GM19023 (cell line): ENCODE data around the gene PRR4.

ENCODE experiments used
- ATAC-seq: cut with Tn5 transposase; IDR thresholded peaks from one replicate; pipeline ENCODE4 v1.9.1; 2021; ENCODE audit warnings: mild to moderate bottlenecking, moderate library complexity; ENCODE audit not compliant: unreplicated experiment

PRR4 gene

DNA sequence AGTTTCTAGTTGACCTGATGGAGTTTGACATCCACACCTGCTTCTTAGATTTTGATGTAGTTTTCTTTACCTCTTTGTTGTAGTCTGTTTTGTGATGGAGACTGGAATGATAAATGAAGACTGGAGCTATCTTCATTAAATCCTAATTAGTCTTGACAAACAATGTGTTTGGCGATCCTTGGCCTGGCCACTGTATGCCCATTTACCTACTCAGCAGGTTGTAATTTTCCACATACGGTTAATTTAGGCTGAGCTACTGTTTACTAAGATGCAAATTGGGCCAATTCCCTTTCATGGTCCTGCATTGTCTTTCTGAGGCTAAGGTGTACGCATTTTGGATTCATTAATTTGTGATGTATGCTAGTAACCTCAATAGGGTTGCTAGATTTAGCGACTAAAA is 46.7 kb downstream of the PRR4 start, which contains the start of gene TAS2R7:
TSS of gene TAS2R7 (minus strand) at position 41 of the 400 bp plus-strand sequence. CDS start 57 bp downstream, outside the sequence.
- no peak for ATAC-seq

DNA sequence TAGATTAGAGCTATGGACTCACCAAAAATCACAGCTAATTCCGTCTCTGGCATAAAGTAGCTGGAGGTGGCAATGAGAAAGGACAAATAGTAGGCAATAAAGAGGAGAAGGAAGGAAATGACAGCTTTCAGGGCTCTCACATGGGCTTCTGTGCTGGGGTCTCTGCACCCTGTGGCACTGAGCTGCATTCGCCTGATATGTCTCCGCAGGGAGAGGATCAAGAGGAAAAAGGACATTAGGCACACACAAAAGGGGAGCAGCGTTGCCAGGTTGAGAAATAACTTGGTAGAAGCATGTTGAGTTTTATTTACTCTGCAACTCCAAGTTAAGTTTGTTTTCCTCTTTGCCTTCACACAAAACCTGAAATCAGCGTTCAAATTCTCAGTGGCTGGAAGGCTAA is 47.5 kb downstream of the PRR4 start:
- no peak for ATAC-seq
